Left lung (tissue), 10 donors: ENCODE results near the gene OSBPL6. TPM values are rescaled to one million over a fixed set of nuclear protein-coding genes. Genes with fewer than 3 reads are reported as not detected.
A peak's percentile ranks its signal among the peaks of the same experiment; 100 is the strongest.

Experiments used
- ATAC-seq: fragments of 200-7000 bp; cut with Tn5 transposase; one replicate; pipeline ENCODE4 v1.9.1; 2020; ENCODE audit warnings: moderate library complexity
- DNase-seq, 4 donors: peaks; one replicate each; pipeline ENCODE4 v3.0.0-alpha.2; 2013 to 2020
- H3K27ac ChIP-seq, 2 donors: fragments of 200-600 bp; sonication (generic) in 1 of 2; one replicate each; pipeline versions ENCODE4 v1.5.0 to v1.8.0; 2020 to 2021
- H3K27me3 ChIP-seq, 2 donors: fragments of 200-600 bp; sonication (generic) in 1 of 2; one replicate each; pipeline versions ENCODE4 v1.5.0 to v1.8.0; 2020 to 2021
- H3K36me3 ChIP-seq, 2 donors: fragments of 200-600 bp; sonication (generic) in 1 of 2; one replicate each; pipeline versions ENCODE4 v1.5.0 to v1.8.0; 2020 to 2021
- H3K4me1 ChIP-seq, 2 donors: fragments of 200-600 bp; one replicate each; pipeline ENCODE4 v1.8.0; 2021
- H3K4me3 ChIP-seq, 2 donors: fragments of 200-600 bp; sonication (generic) in 1 of 2; one replicate each; pipeline versions ENCODE4 v1.5.0 to v1.8.0; 2020 to 2021; ENCODE audit warnings: mild to moderate bottlenecking in 1 of 2
- H3K9me3 ChIP-seq, 2 donors: fragments of 200-600 bp; sonication (generic) in 1 of 2; one replicate each; pipeline versions ENCODE4 v1.5.0 to v1.8.0; 2020 to 2021
- intact Hi-C, 2 donors: fragments of 100-400 bp; cut with DNase I; formaldehyde crosslinking; loops; one replicate each; pipeline versions ENCODE4 v1.11.2 to v1.14.2; 2022
- polyA plus RNA-seq, 6 donors: library from polyadenylated mRNA; unstranded; fragments of 120-200 nt; gene quantifications; one replicate each; pipeline ENCODE4 v1.2.1, GENCODE V29; 2013; ENCODE audit not compliant: insufficient read length in 6 of 6
- total RNA-seq, 2 donors: library from RNA; stranded (reverse); fragmentation: NEBNext Ultra II Directional; extraction: Animal tissue kit (Norgen Biotek cat#: 25700); gene quantifications; one replicate each; pipeline ENCODE4 v1.2.1, GENCODE V29; 2021
- TF ChIP-seq, protein P1 (sequence below), 2 donors: fragments of 200-600 bp; sonication (generic) in 1 of 2; IDR thresholded peaks; one replicate each; pipeline versions ENCODE4 v1.5.0 to v1.8.0; 2021; ENCODE audit warnings: antibody characterized with exemption in 2 of 2
- donor health status: DM: no; HTN: yes; CAD: no.
- donor health status: DM: no; HTN: no; CAD: no.

The OSBPL6 gene
- total and polyA plus RNA-seq, 8 donors, result 2.9 to 6.0 (median 4.9) TPM

DNA sequence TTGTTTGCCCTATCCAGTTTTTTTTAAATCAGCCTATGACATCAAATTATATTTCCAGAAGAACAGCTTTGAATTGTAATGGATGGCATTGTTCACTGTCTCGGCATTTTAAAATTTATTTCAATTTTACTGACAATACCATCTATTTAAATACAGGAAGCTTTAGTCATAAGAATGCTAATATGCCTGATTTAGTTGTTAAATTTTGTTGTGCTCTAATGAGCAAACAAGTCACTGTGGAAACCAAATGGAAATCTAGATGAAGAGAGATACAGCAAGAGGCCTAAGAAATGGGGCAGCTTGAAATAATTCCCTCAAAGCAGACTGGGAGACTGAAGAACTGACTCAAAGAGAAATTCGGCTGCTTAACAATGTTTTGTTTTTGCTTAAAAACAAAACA lies 76.8 kb downstream of the OSBPL6 start:
- Histone ChIP-seq H3K36me3 (no peaks in the 10 kb centered on the region), H3K27ac (no peak overlapping the region)

GRCh38 chr2:178271629-178272333 lies 77.5 kb downstream of the OSBPL6 start:
- DNase-seq, result peak in 2 of 4 donors; percentile 41 to 54
- peaks cover 0 to 3% of the 10 kb centered on the region in 2 donors for H3K4me1 ChIP-seq
- intact Hi-C loops, result no loop called here
- no peaks in the 10 kb centered on the region for H3K27me3 ChIP-seq
- H3K4me3 ChIP-seq, result no peak overlapping the region
- no peaks in the 10 kb centered on the region for H3K36me3 ChIP-seq
- TF ChIP-seq, protein P1, sequence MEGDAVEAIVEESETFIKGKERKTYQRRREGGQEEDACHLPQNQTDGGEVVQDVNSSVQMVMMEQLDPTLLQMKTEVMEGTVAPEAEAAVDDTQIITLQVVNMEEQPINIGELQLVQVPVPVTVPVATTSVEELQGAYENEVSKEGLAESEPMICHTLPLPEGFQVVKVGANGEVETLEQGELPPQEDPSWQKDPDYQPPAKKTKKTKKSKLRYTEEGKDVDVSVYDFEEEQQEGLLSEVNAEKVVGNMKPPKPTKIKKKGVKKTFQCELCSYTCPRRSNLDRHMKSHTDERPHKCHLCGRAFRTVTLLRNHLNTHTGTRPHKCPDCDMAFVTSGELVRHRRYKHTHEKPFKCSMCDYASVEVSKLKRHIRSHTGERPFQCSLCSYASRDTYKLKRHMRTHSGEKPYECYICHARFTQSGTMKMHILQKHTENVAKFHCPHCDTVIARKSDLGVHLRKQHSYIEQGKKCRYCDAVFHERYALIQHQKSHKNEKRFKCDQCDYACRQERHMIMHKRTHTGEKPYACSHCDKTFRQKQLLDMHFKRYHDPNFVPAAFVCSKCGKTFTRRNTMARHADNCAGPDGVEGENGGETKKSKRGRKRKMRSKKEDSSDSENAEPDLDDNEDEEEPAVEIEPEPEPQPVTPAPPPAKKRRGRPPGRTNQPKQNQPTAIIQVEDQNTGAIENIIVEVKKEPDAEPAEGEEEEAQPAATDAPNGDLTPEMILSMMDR (IDR thresholded peaks at IDR 0.05), result no peak
- ATAC-seq, result peak; percentile 24
- H3K9me3 ChIP-seq, result no peaks in the 10 kb centered on the region
- H3K27ac ChIP-seq, result no peak overlapping the region

More for the DNA sequence above, 76.8 kb downstream of the OSBPL6 start:
- Histone ChIP-seq H3K27me3 (no peaks in the 10 kb centered on the region), H3K4me1 (peaks cover 0 to 3% of the 10 kb centered on the region in 2 donors), H3K4me3 (no peak overlapping the region), H3K9me3 (no peaks in the 10 kb centered on the region)
- ATAC-seq (no peak), DNase-seq (no peak)
- TF ChIP-seq, protein P1 (IDR thresholded peaks at IDR 0.05), result no peak
- intact Hi-C loops, result no loop called here

DNA sequence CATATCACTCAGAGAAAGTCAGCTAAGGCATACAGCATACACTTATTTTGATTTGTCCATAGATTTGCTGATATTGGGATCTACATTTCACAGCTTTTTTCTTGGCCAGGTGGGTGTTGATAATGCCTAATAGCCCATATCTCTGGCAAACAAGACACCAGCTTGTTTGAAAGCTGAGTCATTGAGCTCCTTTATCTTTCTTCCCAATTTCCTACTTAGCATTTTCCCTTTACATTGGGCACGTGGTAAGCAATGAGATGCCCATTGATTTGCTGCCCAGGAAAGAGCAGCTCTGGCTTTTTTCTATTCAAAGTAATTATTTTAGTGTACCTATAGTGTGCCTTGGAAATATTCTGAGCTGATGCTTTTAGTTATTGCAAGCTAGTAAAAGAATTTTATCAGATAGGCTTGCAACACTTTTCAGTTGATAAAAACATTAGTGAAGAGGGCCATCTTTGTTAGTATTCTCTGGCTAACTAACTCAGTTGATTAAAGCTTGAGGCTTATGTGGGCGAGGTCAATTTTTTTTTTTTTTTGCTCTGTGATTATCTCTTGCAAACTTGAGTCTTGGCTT lies 79.6 kb downstream of the OSBPL6 start:
- DNase-seq (no peak), ATAC-seq (no peak)
- intact Hi-C loops, result no loop called here
- H3K4me3 ChIP-seq, result no peak overlapping the region
- H3K27me3 ChIP-seq, result no peaks in the 10 kb centered on the region
- no peak overlapping the region for H3K27ac ChIP-seq
- TF ChIP-seq, protein P1 (IDR thresholded peaks at IDR 0.05), result no peak
- no peaks in the 10 kb centered on the region for H3K36me3 ChIP-seq
- no peaks in the 10 kb centered on the region for H3K9me3 ChIP-seq
- H3K4me1 ChIP-seq, result peaks cover 0 to 3% of the 10 kb centered on the region in 2 donors

DNA sequence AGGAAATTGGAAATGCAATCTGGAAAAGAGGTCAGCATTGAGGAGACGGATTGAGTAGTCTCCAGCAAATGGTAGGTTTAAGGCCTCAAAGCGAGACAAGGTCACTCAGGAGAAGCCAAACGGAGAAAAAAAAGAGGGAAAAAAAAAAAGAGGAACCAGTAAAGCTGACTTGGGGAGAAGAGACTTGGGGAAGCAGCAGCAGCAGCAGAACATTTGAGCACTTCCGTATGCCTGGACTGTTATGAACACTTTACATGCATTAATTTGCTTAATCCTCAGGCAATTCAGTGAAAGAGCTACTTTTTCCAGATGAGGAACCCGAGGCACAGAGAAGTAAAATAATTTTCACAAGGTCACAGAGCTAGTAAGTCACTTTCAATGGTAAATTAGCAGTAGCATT lies 81.3 kb downstream of the OSBPL6 start:
- Histone ChIP-seq H3K27me3 (no peaks in the 10 kb centered on the region), H3K36me3 (no peaks in the 10 kb centered on the region), H3K4me1 (peaks cover 0 to 3% of the 10 kb centered on the region in 2 donors), H3K9me3 (no peaks in the 10 kb centered on the region), H3K4me3 (no peak overlapping the region), H3K27ac (no peak overlapping the region)
- intact Hi-C loops, result loop anchor here in 1 of 2 donors (5.0 kb wide), 1 partner anchor 143 kb away; no protein-coding TSS in a partner anchor
- TF ChIP-seq, protein P1 (IDR thresholded peaks at IDR 0.05), result no peak
- no peak for DNase-seq
- ATAC-seq, result peak; percentile 39

DNA sequence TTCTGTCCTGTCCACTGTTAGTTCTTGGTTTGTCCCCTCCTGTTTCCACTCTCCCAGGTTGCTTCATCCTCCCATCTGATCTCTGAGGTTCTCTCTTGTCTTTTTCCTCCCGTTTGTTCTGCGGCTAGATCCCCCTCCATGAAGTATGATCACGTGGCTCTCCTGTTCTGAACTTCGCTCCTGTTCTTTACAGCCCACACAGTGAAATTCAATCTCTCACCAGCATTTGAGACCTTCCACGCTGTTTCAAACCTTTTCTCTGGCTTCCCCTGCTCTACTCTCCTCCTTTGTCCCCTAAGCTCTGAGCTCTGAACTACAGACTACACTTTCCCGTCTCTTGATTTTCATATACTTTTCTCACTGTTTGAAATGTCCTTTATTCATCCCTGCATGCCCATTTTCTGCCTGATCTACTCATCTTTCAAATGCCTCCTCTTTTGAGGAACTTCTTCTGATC lies 83.5 kb downstream of the OSBPL6 start:
- TF ChIP-seq, protein P1 (IDR thresholded peaks at IDR 0.05), result no peak
- no peaks in the 10 kb centered on the region for H3K9me3 ChIP-seq
- intact Hi-C loops, result loop anchor here in 1 of 2 donors (5.0 kb wide), 1 partner anchor 145 kb away; no protein-coding TSS in a partner anchor

More for the DNA sequence above, 83.5 kb downstream of the OSBPL6 start:
- Histone ChIP-seq H3K36me3 (no peaks in the 10 kb centered on the region), H3K4me1 (no peaks in the 10 kb centered on the region), H3K27ac (no peak overlapping the region), H3K4me3 (no peak overlapping the region), H3K27me3 (no peaks in the 10 kb centered on the region)
- DNase-seq (peak in 1 of 4 donors; percentile 2), ATAC-seq (no peak)
